GM21825 (cell line): ENCODE data around the gene ATP9B.

Experiments used
- ATAC-seq: cut with Tn5 transposase; IDR thresholded peaks from one replicate; pipeline ENCODE4 v1.9.1; 2021; ENCODE audit warnings: mild to moderate bottlenecking, moderate library complexity; ENCODE audit not compliant: unreplicated experiment

ATP9B gene

GRCh38 chr18:79403723-79404566 is 334.8 kb downstream of the ATP9B start:
- no peak for ATAC-seq

GRCh38 chr18:79404567-79404910 is 335.3 kb downstream of the ATP9B start:
- no peak for ATAC-seq

DNA sequence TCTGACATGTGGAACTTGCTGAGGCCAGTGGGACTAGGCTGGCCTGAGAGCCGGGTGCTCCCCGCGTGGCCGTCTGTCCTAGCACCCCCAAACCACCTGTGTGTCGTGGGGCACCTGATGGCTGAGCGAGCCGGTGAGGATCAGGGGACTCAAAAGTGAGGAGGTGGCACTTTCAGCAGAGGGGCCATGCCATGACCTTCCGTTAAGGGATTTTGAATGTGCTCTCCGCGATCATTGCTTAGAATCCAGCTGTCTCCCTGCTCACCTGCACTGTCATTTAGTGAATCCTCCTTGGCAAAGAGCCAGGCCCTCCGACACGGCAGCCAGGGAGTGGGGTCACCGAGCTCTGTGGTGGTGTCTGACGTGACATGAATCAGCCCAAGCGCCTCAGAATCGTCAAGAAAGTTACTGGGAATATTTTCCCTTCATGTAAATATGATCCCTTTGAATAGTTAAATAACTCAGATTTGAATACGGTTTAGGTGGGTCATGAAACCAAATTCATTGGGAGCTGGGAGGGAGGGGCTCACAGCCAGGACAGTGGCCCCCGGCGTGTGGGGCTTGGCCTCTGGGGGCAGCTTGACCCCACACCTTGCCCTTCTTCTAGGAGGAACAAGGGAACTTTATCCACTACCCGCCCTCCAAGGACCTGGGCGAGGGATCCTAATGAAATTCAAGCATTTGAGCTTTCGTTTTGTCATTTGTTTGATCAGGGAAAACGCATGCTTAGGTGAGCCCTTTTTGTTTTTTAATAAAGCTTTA is 336.0 kb downstream of the ATP9B start:
- ATAC-seq = no peak

- peak; percentile 75 for ATAC-seq
These were observed 336.8 kb downstream of the ATP9B start for GRCh38 chr18:79405781-79406575.

DNA sequence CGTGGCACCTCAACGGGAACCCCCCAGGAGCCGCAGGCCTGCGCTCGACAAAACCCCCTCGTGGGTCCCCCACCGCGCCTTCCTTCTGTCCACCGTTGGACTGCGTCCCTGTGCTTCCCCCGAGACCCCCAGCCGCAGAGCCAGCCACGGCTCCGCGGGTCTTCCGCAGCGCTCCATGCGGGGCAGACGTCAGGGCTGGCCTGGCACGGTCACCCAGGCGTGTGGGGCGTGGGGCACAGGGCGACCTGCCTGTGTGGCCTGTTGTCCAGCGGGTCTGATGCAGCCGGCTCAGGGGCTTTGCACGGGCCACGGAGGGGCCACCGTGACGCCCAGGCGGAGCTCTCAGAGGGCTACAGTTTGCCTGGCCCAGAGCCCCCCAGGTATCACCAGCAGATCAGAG is 337.5 kb downstream of the ATP9B start:
- ATAC-seq = no peak

DNA sequence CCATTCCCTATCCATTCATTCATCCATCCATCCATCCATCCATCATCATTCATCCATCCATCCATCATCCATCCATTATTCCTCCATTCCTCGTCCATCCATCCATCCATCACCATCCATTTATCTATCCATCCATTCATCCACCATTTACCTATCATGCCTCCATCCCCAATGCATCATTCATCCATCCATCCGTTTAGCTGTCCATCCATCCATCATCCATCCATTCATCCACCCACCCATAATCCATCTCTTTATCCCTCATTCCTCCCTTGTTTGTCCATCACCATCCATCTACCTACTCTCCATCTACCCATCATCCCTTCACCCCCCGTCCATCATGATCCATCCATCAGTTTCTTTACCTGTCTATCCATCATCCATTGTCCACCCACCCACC is 340.1 kb downstream of the ATP9B start:
- no peak for ATAC-seq

- no peak for ATAC-seq
These were observed 341.0 kb downstream of the ATP9B start for GRCh38 chr18:79410171-79410641.

- ATAC-seq = no peak
These were observed 341.8 kb downstream of the ATP9B start for GRCh38 chr18:79410731-79411613.

DNA sequence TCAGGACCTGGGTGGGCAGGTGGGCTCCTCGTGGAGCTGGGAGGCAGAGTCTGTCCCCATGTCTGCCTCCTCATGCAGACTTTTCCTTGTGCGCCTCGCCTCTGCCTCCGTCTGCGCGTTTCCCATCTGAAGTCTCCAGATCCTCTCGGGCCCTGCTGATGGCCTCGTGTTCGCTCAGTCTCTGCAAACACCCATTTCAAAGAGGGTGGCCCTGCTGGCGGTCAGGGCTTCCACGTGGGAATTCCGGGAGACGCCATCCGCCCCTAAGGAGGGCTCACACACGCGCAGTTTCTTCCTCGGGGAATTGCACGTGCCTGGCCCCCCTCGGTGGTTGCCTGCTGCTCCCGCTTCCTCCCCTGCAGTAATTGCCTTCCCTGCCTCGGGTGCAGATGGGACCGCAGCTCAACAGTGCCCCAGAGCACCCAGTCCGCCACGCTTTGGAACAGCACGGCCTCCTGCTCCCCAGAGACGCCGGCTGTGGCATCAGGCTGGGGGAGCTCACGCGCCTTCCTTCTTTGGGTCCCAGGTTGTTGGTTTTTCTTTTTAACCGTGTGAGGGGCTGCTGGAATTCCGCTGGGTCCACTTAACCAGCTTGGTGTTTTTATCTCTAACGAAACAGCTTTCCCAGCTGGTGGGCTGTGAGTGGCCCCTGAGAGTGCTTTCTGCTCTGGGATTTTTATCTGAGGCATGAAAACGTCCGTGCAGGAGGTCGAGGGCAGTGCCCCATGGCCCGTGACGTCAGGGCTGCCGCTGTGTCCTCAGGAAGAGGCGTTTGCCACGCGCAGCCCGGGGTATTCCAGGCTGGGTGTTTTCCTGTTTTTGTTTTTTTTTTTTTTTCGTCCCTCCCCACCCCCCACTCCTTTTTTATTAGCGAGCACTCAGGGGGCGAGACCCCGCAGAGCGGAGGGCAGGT is 342.7 kb downstream of the ATP9B start:
- ATAC-seq = no peak

- ATAC-seq = no peak
These were observed 343.8 kb downstream of the ATP9B start for GRCh38 chr18:79413025-79413424.

DNA sequence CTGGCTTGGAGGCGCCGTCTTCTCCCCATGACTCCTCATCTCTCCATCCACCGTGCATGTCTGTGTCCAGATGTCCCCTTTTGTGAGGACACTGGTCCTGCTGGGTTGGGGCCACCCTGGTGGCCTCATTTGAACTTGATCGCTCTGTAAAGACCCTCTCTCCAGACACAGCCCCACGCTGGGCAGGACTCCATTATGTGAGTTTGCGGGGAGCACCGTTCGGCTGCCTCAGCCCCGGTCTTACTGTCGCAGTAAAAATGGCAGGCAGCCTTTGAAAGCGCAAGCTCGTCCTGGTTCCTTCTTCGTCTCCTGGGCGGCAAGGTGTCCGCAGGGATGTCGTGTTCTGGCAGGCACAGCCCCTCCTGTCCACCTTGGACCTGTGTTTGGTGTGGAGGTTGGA is 344.2 kb downstream of the ATP9B start:
- ATAC-seq = no peak

DNA sequence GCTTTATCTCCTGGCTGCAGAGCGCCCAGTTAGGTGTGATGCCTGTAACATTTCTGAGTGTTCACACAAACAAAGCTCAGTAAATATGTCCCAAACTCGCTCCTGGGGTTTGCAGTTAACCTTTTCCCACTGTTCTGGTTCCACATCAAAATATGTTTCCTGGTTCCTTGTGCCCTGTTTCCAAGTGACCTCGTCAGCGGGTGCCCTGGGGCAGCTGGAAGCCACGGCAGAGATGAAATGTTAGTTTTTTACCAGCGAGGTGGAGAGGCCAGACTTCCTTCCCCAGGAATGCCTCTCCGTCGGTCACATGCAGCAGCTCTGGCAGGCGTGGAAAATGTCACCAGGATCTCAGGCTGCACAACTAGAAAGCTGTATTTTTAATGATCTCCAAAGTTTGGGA is 344.7 kb downstream of the ATP9B start:
- ATAC-seq = no peak

GRCh38 chr18:79416022-79416676 is 347.0 kb downstream of the ATP9B start:
- ATAC-seq = no peak

DNA sequence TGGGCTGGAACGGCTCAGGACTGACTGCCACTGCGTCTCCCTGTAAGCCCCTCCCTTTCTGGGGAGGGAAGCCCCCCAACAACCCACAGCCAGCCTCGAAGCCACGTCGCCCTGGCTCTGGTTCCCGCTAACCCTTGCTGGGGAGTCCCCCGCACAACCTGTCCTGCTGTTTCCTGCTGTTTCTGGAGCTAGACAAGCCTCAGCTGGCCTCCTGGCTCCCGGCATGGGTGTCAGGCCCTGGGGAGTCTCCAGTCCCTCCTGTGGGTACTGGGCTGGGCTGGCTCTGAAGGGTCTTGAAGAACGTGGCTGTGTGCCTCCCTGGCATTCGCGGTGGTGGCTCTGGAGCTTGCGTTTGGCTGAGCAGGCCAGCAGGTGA is 347.5 kb downstream of the ATP9B start:
- ATAC-seq = no peak

DNA sequence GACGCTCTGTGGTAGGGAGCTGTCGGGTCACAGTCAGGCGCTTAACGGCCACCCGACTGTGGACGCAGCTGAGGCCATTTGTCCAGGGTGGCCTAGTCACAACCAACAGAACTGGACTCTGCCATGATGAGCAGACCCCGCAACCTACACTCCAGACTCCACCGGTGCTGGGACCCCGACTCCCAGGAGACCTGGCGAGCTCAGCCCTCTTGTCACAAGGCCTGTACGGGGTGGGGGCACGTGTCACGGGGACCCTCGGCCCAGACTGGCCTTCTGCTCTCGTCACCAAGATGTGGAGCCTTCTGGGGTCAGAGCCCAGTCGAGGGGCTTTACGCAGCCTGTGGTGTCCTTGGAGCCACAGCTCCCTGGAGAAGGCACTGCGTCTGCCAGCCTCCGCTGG is 349.0 kb downstream of the ATP9B start:
- ATAC-seq = no peak

GRCh38 chr18:79418642-79419041 is 349.4 kb downstream of the ATP9B start:
- no peak for ATAC-seq

DNA sequence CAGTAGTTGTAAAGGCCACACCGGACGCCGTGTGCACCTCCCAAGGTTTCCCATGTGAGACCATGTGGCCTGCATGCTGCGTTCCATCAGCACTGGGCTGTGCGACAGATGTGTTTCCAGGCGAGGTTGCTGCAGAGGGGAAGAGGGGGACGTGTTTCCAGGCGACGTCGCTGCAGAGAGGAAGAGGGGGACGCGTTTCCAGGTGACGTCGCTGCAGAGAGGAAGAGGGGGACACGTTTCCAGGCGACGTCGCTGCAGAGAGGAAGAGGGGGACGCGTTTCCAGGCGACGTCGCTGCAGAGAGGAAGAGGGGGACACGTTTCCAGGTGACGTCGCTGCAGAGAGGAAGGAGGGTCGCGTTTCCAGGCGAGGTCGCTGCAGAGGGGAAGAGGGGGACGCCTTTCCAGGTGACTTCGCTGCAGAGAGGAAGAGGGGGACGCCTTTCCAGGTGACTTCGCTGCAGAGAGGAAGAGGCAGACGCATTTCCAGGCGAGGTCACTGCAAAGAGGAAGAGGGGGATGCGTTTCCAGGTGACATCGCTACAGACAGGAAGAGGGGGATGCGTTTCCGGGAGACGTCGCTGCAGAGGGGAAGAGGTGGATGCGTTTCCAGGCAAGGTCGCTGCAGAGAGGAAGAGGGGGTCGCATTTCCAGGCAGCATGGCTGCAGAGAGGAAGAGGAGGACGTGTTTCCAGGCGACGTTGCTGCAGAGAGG is 351.0 kb downstream of the ATP9B start:
- ATAC-seq = no peak

DNA sequence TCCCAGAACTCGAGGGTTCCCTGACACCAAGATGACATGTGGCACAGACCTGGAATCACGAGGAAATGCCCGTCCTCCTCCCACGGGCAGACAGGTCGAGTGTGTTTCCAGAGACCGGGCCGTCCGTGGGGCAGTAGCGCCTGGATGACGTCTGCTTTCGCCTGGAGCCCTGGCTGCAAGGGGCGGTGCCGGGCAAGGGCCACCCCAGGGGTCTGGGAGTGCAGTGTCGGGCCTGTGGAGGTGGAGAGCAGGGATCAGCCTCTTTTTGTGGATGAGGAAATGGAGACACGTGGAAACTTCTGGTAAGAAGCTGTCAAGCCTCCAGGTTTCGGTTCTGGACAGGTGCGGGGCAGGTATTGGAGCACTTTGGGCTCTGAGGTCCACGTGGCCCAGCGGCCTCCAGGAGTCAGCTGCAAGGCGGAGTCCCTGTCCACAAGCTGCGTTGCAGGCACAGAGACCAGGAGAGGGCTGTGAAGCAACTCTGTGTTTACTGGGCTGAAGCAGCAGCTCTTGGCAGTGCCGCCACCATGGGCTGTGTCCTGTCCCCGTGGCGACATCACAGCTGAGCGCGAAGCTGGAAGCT is 352.2 kb downstream of the ATP9B start:
- no peak for ATAC-seq
